ENCODE measurements around the gene MTRFR. TPM values are rescaled to one million over a fixed set of nuclear protein-coding genes. Genes with fewer than 3 reads are reported as not detected.
"Not testable (repeated sequence)": the region's sequence is repeated elsewhere in the genome, so short reads cannot be mapped to it uniquely, and the experiment has no call there.

MTRFR gene
- total RNA-seq = 10 to 100 TPM; 27.7 to 27.8 TPM

DNA sequence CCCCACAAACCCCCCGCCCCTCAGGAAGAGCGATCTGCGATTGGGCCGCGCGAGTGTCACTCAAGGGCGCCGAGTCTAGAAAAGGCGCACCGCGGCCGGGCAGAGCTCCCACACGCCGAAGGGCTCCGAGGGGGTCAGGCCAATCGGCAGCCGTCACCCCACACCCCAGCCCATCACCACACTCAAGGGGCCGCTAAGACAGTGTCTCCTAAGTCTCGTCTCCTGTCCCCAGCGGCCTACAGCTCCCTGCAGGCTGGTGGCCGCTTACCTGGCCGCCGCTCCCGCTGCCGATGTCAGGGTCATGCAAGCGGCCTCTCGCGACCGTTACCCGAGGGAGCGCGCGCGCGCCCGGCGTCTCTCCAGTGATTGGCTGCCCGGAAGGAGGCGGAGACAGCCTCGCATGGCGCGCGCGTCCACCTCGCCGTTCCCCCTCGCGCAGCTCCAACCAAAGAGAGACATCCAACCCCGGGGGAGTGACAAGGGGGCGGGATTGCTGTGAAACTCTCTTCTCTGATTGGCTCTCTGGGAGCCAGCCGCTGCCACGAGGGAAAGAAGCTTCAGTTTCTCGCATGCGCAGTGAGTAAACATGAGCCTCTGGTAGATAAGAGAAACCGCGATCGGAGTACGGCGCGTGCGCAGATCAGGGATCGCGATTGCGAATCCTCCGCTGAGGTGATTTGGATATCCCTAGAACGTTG lies at the start of gene MTRFR, which contains the start of gene MPHOSPH9:
Gene MTRFR, plus strand, starts transcription at position 630 of the 698 bp plus-strand sequence. CDS start 20,239 bp downstream, outside the sequence.
Gene MPHOSPH9, minus strand, starts transcription at position 335 of the 698 bp plus-strand sequence. CDS start 2,777 bp downstream, outside the sequence.
- Mint-ChIP-seq H3K36me3 (ENCODE audit: low read depth) (peaks cover 43% of the 10 kb centered on the region), H3K27ac (peak within 1 kb of the TSS; percentile 99), H3K27me3 (ENCODE audit: low read depth) (no peaks in the 10 kb centered on the region), H3K4me3 (peak within 1 kb of the TSS; percentile 96), H3K4me1 (ENCODE audit: low read depth) (peaks cover 58% of the 10 kb centered on the region), H3K9me3 (no peaks in the 10 kb centered on the region)
- intact Hi-C loops (cut with micrococcal nuclease) = loop anchor here (1.0 to 10.0 kb wide), 14 partner anchors 10 to 706 kb away; partner anchors contain the start of genes ABCB9, ATP6V0A2, KNTC1 and PITPNM2
- CTCF ChIA-PET = interaction anchor here (0.5 to 2.3 kb wide), 14 partner anchors 9 to 350 kb away, joined by 3 to 6 read pairs (median 3); partner anchors contain the start of gene PITPNM2
- DNase-seq = peak; percentile 100

- DNase-seq = no peak
- H3K4me1 Mint-ChIP-seq (ENCODE audit: low read depth) = no peaks in the 10 kb centered on the region
- no peak overlapping the region for H3K4me3 Mint-ChIP-seq
- H3K27ac Mint-ChIP-seq = no peak overlapping the region
- CTCF ChIA-PET = interaction anchor here (1.8 kb wide), 1 partner anchor 144 kb away, joined by 5 read pairs; no protein-coding TSS in a partner anchor
- H3K9me3 Mint-ChIP-seq = no peaks in the 10 kb centered on the region
- intact Hi-C loops (cut with micrococcal nuclease) = no loop called here
- peaks cover 37% of the 10 kb centered on the region for H3K36me3 Mint-ChIP-seq (ENCODE audit: low read depth)
- no peaks in the 10 kb centered on the region for H3K27me3 Mint-ChIP-seq (ENCODE audit: low read depth)
These were observed 45.6 kb upstream of the MTRFR start for GRCh38 chr12:123187637-123188036.

DNA sequence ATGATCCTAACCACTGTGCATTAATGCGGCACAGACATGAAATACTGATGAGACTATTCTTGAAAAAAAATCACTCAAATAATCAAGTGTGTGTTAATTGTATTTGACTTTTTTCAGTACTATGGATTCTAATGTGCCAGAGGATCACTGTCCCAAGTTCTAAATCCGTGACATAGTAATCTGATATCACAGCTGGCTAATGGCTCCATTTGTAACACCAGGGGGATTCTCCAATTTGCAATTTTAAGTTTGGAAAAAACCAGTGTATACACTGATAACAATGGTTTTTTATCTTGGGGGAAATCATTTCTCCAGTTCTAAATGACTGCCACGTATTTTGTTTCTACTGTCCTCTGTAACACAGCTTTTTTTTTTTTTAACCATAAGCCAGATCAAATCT lies 33.3 kb upstream of the MTRFR start:
- CTCF ChIA-PET = interaction anchor here (1.3 kb wide), 1 partner anchor 37 kb away, joined by 4 read pairs; no protein-coding TSS in a partner anchor
- Mint-ChIP-seq H3K27me3 (ENCODE audit: low read depth) (no peaks in the 10 kb centered on the region), H3K27ac (peak overlapping the region; percentile 79), H3K36me3 (ENCODE audit: low read depth) (peaks cover 34% of the 10 kb centered on the region), H3K4me1 (ENCODE audit: low read depth) (peaks cover 19% of the 10 kb centered on the region), H3K4me3 (no peak overlapping the region), H3K9me3 (peaks cover 3% of the 10 kb centered on the region)
- intact Hi-C loops (cut with micrococcal nuclease) = loop anchor here (1.0 to 2.0 kb wide), 2 partner anchors 33 to 50 kb away; partner anchors contain the start of genes MPHOSPH9 and MTRFR
- DNase-seq = no peak

DNA sequence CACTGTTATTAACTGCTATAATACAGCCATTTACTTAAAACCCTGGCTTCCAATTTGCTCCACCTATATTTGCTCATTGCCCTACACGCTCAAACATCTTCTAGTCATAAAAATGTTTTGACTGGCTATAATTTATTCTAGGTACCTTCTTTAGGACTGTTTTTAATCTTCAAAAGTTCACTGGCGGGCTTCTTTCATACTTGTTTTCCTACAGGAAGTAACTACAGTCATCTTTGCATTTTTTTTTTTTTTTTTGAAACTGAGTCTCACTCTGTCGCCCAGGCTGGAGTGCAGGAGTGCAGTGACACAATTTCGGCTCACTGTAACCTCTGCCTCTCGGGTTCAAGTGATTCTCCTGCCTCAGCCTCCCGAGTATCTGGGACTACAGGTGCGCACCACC lies 32.8 kb upstream of the MTRFR start:
- Mint-ChIP-seq H3K27me3 (ENCODE audit: low read depth) (no peaks in the 10 kb centered on the region), H3K9me3 (peaks cover 3% of the 10 kb centered on the region), H3K36me3 (ENCODE audit: low read depth) (peaks cover 35% of the 10 kb centered on the region), H3K4me1 (ENCODE audit: low read depth) (peaks cover 19% of the 10 kb centered on the region), H3K4me3 (no peak overlapping the region), H3K27ac (peak overlapping the region; percentile 79)
- intact Hi-C loops (cut with micrococcal nuclease) = loop anchor here (2.0 kb wide), 1 partner anchor 32 kb away; the partner anchor contains the start of genes MPHOSPH9 and MTRFR
- DNase-seq = peak; percentile 48
- CTCF ChIA-PET = interaction anchor here (1.3 to 1.5 kb wide), 2 partner anchors 37 to 165 kb away, joined by 4 read pairs; partner anchors contain the start of gene SBNO1

DNA sequence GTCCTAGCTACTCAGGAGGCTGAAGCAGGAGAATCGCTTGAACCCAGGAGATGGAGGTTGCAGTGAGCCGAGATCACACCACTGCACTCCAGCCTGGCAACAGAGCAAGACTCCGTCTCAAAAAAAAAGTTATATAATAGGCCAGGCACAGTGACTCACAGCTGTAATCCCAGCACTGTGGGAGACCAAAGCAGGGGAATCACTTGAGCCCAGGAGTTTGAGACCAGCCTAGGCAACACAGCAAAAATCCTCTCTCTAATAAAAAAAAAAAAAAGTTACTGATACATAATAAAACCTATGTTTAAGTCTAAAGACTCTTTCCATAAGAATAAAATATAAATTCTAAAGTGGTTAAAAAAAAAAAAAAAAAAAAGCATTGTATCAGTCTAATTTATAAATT lies 26.4 kb upstream of the MTRFR start:
- peaks cover 27% of the 10 kb centered on the region for H3K36me3 Mint-ChIP-seq (ENCODE audit: low read depth)
- not testable (repeated sequence) for H3K4me1 Mint-ChIP-seq (ENCODE audit: low read depth)

GRCh38 chr12:123207815-123208214 lies 25.4 kb upstream of the MTRFR start:
- H3K27me3 Mint-ChIP-seq (ENCODE audit: low read depth); DNase-seq; CTCF ChIA-PET; H3K4me3 Mint-ChIP-seq; intact Hi-C loops (cut with micrococcal nuclease); H3K9me3 Mint-ChIP-seq; H3K4me1 Mint-ChIP-seq (ENCODE audit: low read depth); H3K27ac Mint-ChIP-seq: not testable (repeated sequence)
- peaks cover 25% of the 10 kb centered on the region for H3K36me3 Mint-ChIP-seq (ENCODE audit: low read depth)

More for the DNA sequence above, 26.4 kb upstream of the MTRFR start:
- H3K27ac Mint-ChIP-seq; H3K4me3 Mint-ChIP-seq; DNase-seq; CTCF ChIA-PET; H3K27me3 Mint-ChIP-seq (ENCODE audit: low read depth); H3K9me3 Mint-ChIP-seq; intact Hi-C loops (cut with micrococcal nuclease): not testable (repeated sequence)

DNA sequence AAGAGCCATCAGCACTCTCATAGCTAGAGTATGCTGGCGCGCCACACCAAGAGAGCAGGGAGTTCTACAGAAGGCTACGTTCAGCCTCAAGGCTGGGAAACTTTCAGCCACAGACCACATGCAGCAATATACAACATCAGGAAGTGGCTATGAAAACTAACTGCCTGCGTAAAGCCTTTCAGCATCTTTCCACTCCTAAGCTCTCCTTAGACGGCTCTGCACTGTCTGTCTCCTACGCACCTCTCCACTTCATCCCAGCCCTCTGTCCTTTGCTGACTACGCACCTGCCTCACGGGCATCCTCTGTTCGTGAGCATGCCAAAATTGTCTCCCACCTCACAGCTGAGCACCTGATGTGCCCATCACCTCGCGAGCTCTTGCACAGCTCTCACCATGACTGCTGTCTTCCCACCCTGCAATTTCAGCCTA lies 10.0 kb upstream of the MTRFR start:
- H3K4me1 Mint-ChIP-seq (ENCODE audit: low read depth) = peaks cover 35% of the 10 kb centered on the region
- peaks cover 44% of the 10 kb centered on the region for H3K36me3 Mint-ChIP-seq (ENCODE audit: low read depth)
- peak overlapping the region; percentile 8 for H3K4me3 Mint-ChIP-seq
- no peaks in the 10 kb centered on the region for H3K9me3 Mint-ChIP-seq
- H3K27ac Mint-ChIP-seq = peak overlapping the region; percentile 28
- intact Hi-C loops (cut with micrococcal nuclease) = loop anchor here (1.0 kb wide), 1 partner anchor 10 kb away; the partner anchor contains the start of genes MPHOSPH9 and MTRFR
- H3K27me3 Mint-ChIP-seq (ENCODE audit: low read depth) = no peaks in the 10 kb centered on the region
- CTCF ChIA-PET = interaction anchor here (0.7 to 4.5 kb wide), 4 partner anchors 8 to 213 kb away, joined by 3 to 23 read pairs (median 6); partner anchors contain the start of genes MPHOSPH9 and MTRFR
- DNase-seq = peak; percentile 73

DNA sequence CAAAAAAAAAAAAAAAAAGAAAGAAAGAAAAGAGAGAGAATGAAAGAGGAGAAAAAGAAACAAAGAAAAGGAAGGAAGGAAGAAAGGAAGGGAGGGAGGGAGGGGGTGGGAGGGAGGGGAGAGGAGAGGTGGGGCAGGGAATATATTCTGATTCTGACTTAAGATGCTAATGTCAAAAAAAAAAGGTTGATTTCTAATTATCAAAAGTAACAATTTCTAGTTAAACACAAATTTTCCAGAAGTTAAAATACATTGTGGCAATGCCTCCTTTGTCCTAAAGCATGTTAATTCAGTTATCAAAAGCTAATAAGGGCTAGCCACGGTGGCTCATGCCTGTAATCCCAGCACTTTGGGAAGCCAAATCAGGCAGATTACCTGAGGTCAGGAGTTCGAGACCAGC lies 7.8 kb upstream of the MTRFR start:
- Mint-ChIP-seq H3K4me1 (ENCODE audit: low read depth) (peaks cover 50% of the 10 kb centered on the region), H3K4me3 (no peak overlapping the region), H3K9me3 (no peaks in the 10 kb centered on the region), H3K36me3 (ENCODE audit: low read depth) (peaks cover 35% of the 10 kb centered on the region), H3K27ac (peak overlapping the region; percentile 1), H3K27me3 (ENCODE audit: low read depth) (no peaks in the 10 kb centered on the region)
- intact Hi-C loops (cut with micrococcal nuclease) = no loop called here
- CTCF ChIA-PET = interaction anchor here (1.2 to 4.5 kb wide), 2 partner anchors 10 to 13 kb away, joined by 4 to 23 read pairs; no protein-coding TSS in a partner anchor
- no peak for DNase-seq

DNA sequence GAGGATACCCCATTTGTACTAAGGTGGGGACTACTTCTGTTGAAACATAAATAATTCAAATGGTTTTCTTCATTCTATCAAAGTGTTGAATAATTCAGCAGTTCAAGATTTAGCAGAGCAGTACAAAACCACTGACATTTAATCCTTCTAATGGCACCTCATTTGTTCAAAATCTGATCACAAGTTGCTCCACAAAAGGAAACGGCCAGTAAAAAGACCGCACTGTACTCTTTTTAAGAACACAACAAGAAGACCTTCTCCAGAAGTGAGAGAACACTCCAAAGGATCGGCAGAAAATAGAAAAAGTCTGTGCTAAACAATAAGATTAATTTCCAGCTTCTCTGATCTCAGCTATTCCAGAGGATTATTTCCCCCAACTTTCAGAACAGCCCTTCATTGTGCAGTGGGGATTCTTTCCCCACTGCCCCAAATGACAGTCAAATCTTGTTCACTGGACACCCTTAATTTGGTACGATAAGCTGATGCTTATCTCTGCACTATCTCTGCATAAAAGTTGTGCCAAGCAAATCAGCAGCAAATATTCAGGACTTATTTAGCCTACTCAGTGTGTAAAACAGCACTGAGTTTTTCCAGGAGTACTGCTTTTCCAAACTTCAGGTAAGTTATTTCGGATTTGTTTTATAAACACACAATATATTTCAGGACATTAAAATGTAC lies 5.5 kb upstream of the MTRFR start:
- peaks cover 58% of the 10 kb centered on the region for H3K4me1 Mint-ChIP-seq (ENCODE audit: low read depth)
- CTCF ChIA-PET = interaction anchor here (0.6 to 2.2 kb wide), 2 partner anchors 10 to 468 kb away, joined by 5 to 12 read pairs; no protein-coding TSS in a partner anchor
- H3K27me3 Mint-ChIP-seq (ENCODE audit: low read depth) = no peaks in the 10 kb centered on the region
- no peak overlapping the region for H3K4me3 Mint-ChIP-seq
- H3K27ac Mint-ChIP-seq = no peak overlapping the region
- no peak for DNase-seq
- H3K9me3 Mint-ChIP-seq = no peaks in the 10 kb centered on the region
- peaks cover 27% of the 10 kb centered on the region for H3K36me3 Mint-ChIP-seq (ENCODE audit: low read depth)
- intact Hi-C loops (cut with micrococcal nuclease) = no loop called here

DNA sequence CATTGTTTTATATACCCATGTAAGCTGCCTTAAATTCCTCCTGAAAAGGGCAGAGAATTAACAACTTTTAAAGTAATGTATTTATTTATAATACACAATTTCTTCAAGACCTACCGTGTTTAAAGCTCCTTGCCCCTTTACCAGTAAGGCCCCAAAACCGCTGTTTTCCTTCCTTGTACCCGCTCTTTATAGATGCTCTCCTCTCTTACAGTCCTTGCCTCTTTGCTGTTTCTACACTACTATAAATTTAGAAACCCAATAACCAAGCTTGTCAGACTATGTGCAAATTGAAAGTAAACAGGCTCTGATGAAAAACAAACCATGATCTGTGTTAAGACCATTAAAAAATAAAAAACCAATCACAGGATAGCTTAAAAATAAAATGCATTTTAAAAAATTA lies 4.2 kb upstream of the MTRFR start:
- peaks cover 34% of the 10 kb centered on the region for H3K36me3 Mint-ChIP-seq (ENCODE audit: low read depth)
- CTCF ChIA-PET = interaction anchor here (0.7 to 2.2 kb wide), 2 partner anchors 9 to 191 kb away, joined by 5 to 12 read pairs; no protein-coding TSS in a partner anchor
- no peaks in the 10 kb centered on the region for H3K27me3 Mint-ChIP-seq (ENCODE audit: low read depth)
- peak overlapping the region; percentile 65 for H3K4me3 Mint-ChIP-seq
- peaks cover 50% of the 10 kb centered on the region for H3K4me1 Mint-ChIP-seq (ENCODE audit: low read depth)
- no peak for DNase-seq
- H3K27ac Mint-ChIP-seq = peak overlapping the region; percentile 80
- no peaks in the 10 kb centered on the region for H3K9me3 Mint-ChIP-seq
- intact Hi-C loops (cut with micrococcal nuclease) = no loop called here

DNA sequence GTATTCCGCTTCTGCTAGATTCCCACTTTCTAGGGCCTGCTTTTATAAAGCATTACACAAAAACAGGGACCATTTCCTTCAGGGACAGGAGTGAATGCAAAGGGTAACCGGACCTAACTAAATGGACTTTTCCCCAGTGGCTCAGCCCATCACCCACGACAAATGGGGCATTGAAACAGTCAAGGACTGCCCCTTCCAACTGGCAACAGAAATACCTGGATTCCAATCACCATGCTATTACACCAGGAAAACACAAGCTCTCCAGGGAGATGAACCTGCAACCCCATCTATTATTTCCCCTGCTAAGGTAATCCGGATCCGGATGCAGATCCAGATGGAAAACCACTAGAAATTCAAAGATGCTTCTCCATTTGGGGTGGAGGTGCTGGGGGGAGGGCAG lies 1.3 kb upstream of the MTRFR start:
- Mint-ChIP-seq H3K4me3 (peak overlapping the region; percentile 96), H3K9me3 (no peaks in the 10 kb centered on the region), H3K27ac (peak overlapping the region; percentile 99), H3K36me3 (ENCODE audit: low read depth) (peaks cover 41% of the 10 kb centered on the region), H3K27me3 (ENCODE audit: low read depth) (no peaks in the 10 kb centered on the region), H3K4me1 (ENCODE audit: low read depth) (peaks cover 54% of the 10 kb centered on the region)
- CTCF ChIA-PET = interaction anchor here (0.6 to 2.3 kb wide), 8 partner anchors 8 to 350 kb away, joined by 3 to 6 read pairs (median 3); partner anchors contain the start of gene PITPNM2
- DNase-seq = no peak
- intact Hi-C loops (cut with micrococcal nuclease) = loop anchor here (1.0 to 10.0 kb wide), 8 partner anchors 31 to 705 kb away; partner anchors contain the start of genes ATP6V0A2, KNTC1, PITPNM2 and RSRC2

Data from activated naive CD4-positive, alpha-beta T cell treated with anti-CD3 and anti-CD28 coated beads for 36 hours (primary cell).